ENCODE results near the gene NPLOC4. TPM values are rescaled to one million over a fixed set of nuclear protein-coding genes. Genes with fewer than 3 reads are reported as not detected.

NPLOC4 gene
- total and polyA plus RNA-seq, 9 of the 15 experiments (the other 6 are each of a cell fraction or from before 2014, with no cell fraction given), result 1.5 to 116 (median 64.5) TPM

- TF ChIP-seq ZBTB26 (CRISPR knock-in tag; IDR thresholded peaks at IDR 0.05), result no peak
- TF ChIP-seq FUS (optimal IDR thresholded peaks at IDR 0.05; ENCODE audit: low read depth, low read length), result peak; percentile 31
- TF ChIP-seq KAT2B (IDR thresholded peaks at IDR 0.05; ENCODE audit: low read depth, low read length), result no peak
- TF ChIP-seq HMG20B (CRISPR knock-in tag; IDR thresholded peaks at IDR 0.05), result no peak
- peak; percentile 23 for TF ChIP-seq PHF20 (IDR thresholded peaks at IDR 0.05; ENCODE audit: partially characterized antibody)
- TF ChIP-seq THAP12 (CRISPR knock-in tag; IDR thresholded peaks at IDR 0.05), result peak; percentile 36; the same call in 1 of the 2 replicates
- no peak for TF ChIP-seq ERF (CRISPR knock-in tag; IDR thresholded peaks at IDR 0.05)
- TF ChIP-seq KLF10 (CRISPR knock-in tag; IDR thresholded peaks at IDR 0.05), result no peak
- no peak for TF ChIP-seq NELFE (IDR thresholded peaks at IDR 0.05; ENCODE audit: insufficient read depth, insufficient read length)
- no peak for TF ChIP-seq ZNF133 (CRISPR knock-in tag; IDR thresholded peaks at IDR 0.05)
- no peak for TF ChIP-seq CEBPG (CRISPR knock-in tag; IDR thresholded peaks at IDR 0.05)
- TF ChIP-seq CEBPG (tag; conservative IDR thresholded peaks at IDR 0.05 in 1 of 2, IDR thresholded peaks at IDR 0.05 in 1 of 2), result no peak
- TF ChIP-seq SIX5 (IDR thresholded peaks at IDR 0.05; ENCODE audit: borderline replicate concordance in 1 of 2, insufficient read depth in 1 of 2, low read depth in 1 of 2, low read length in 2 of 2), result no peak
- TF ChIP-seq ZNF212 (CRISPR knock-in tag; IDR thresholded peaks at IDR 0.05), result no peak
- TF ChIP-seq RBBP5 (IDR thresholded peaks at IDR 0.05; ENCODE audit: borderline replicate concordance, insufficient read depth, low read length, poor library complexity, severe bottlenecking), result peak; percentile 64
- peak in 1 of 2 experiments; percentile 87; a peak in 2 of 4 replicates for TF ChIP-seq HDAC1 (IDR thresholded peaks at IDR 0.05)
- peak; percentile 36 to 81 (median 79) for TF ChIP-seq YY1 (IDR thresholded peaks at IDR 0.05; ENCODE audit: borderline replicate concordance in 1 of 3, control insufficient read depth in 1 of 3, extremely low read depth in 1 of 3, insufficient read depth in 3 of 3, insufficient read length in 1 of 3, insufficient replicate concordance in 2 of 3, low read depth in 1 of 3, low read length in 2 of 3)
- TF ChIP-seq RBM25 (IDR thresholded peaks at IDR 0.05; ENCODE audit: low read depth, low read length, severe bottlenecking), result no peak
- 0 out of 2 replicates have a peak, but pooled peaks have one; percentile 29 for TF ChIP-seq AFF4 (CRISPR knock-in tag; IDR thresholded peaks at IDR 0.05)
- 0 out of 2 replicates have a peak, but pooled peaks have one; percentile 6 for TF ChIP-seq ATF7 (IDR thresholded peaks at IDR 0.05)
These were observed 84.5 kb downstream of the NPLOC4 start, which contains the start of gene FAAP100 (continued) for GRCh38 chr17:81552244-81553017.

All from K562 (cell line).